HG03520 (cell line): Measurements from ENCODE around the gene CNNM1.
A peak's percentile ranks its signal among the peaks of the same experiment; 100 is the strongest.

Source experiments
- ATAC-seq: cut with Tn5 transposase; IDR thresholded peaks from one replicate; pipeline ENCODE4 v1.9.1; 2021; ENCODE audit warnings: mild to moderate bottlenecking, moderate library complexity; ENCODE audit not compliant: unreplicated experiment

CNNM1 gene

GRCh38 chr10:99370993-99371392, 41.8 kb downstream of the CNNM1 start:
- peak; percentile 79 for ATAC-seq

DNA sequence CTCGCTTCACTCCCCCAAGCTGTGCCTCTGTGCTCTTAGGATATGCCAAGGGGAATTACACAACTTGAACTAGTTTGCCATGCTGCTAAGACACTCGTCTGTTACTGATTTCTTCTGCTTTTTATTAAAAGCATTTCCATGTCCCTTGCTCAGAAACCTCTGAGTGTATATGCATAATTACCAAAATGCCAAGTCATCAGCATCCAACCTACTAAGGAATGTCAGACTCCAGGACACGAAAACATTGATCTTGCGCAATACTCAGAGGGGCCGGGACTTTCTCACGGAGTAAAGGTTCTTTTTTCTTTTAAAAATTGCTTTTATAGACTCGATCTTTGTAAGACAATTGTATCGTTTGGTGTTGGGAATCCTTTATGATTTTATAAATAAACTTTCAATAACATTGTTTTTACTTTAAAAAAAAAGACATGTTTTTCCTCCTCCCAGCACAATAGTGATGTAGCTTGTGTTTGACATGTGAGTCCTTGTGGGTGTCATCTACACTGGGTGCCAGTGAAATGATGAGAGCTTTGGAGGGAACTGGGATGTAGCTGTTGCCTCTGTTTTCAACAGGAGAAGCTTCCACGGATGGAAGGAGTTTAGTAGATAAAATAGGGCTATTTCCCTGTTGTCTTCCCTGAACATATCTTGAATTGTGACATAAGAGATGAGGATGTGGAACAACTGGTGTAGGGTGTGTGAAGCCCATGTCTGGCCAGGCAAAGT, 43.6 kb downstream of the CNNM1 start:
- ATAC-seq = no peak

- no peak for ATAC-seq
Measured at GRCh38 chr10:99374526-99374925, 45.4 kb downstream of the CNNM1 start.

DNA sequence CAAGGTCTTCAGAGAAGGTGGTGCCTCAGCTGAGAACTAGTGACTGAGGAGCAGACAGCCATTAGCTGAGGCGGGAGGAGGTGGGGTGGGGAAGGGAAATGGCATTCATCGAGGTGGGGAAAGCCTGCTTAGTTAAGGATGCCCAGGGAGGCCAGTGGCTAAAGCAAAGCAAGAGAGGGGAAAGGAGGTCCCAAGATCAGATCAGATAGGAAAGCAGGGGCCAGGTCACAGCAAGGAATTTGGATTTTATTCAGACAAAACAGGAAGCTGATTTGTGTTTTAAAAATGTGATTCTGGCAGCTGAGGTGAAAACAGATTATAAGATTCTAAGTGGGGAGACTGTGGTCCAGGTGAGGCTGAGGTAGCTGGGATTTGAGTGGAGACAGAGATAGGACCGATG, 45.8 kb downstream of the CNNM1 start:
- ATAC-seq = no peak

- ATAC-seq = no peak
Measured at GRCh38 chr10:99375426-99375825, 46.3 kb downstream of the CNNM1 start.

DNA sequence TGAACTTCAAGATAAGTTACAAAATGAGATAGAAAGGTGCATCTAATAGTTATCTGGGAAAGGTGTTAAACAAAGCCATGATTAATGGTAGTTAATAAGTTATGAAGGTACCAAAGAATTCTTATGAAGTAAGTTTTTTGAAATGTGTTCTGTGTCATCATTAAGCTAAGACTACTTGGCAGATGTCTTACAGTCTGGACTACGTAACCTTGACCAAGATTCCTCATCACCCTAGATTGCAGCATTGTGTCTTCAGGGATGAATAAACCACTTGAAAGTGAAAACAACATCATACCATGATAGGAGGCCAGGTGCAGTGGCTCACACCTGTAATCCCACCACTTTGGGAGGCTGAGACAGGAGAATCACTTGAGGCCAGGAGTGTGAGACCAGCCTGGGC, 53.0 kb downstream of the CNNM1 start:
- no peak for ATAC-seq

- ATAC-seq = no peak
Measured at GRCh38 chr10:99387071-99387470, 57.9 kb downstream of the CNNM1 start.

GRCh38 chr10:99387541-99387940, 58.4 kb downstream of the CNNM1 start:
- ATAC-seq = no peak

DNA sequence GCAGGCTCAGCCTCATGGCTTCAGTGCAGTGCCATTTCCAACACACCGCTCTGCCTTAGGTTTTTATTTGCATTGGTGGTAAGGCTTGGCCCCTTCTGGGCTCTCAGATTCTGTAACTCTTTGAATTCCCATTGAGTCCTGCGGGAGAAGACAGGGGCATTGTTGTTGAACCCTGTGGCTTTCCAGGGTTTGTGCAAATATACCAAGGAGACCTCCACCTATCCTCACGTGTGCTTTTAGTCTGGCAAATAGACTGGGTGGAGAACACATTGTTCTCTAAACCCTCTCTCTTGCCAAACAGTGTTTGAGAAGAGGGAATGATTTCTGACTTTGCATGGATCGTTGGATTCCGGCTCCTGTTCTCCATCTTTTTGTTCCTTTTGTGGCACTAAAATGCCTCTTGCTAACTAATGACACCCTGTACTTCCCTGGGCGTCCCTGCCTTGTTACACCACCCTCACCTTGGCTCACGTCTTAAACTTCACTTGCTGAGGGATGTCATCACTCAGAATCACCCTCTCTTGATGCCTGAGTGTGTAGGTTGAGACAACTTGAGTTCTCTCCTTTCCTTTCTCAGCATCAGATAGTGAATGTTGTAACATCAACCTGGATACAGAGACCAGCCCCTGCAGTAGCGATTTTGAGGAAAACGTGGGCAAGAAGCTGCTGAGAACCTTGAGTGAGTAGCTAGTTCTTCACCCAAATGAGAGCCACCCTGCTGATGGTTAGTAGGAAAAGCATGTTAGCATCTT, 60.7 kb downstream of the CNNM1 start:
- ATAC-seq = no peak

GRCh38 chr10:99391346-99391745, 62.2 kb downstream of the CNNM1 start:
- ATAC-seq = no peak

- no peak for ATAC-seq
Measured at GRCh38 chr10:99393036-99393435, 63.9 kb downstream of the CNNM1 start.

DNA sequence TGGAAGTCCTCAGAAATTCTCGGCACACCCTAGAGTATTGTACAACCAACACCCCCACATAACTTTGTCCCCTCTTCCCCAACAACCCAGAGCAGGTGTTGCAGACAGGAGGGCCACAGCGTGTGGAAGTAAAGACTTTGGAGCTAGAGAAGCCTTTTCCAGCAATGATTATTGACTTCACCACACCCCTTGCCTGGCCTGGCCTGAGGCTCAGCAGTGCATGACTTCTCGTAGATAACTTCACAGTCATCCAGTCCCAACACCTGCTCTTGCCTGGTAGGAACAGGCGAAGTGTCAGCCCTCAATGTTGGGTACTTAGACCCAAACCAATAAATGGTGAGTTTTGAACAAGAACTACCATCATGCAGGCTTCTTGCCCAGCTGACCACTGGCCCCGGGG, 64.5 kb downstream of the CNNM1 start:
- ATAC-seq = no peak

DNA sequence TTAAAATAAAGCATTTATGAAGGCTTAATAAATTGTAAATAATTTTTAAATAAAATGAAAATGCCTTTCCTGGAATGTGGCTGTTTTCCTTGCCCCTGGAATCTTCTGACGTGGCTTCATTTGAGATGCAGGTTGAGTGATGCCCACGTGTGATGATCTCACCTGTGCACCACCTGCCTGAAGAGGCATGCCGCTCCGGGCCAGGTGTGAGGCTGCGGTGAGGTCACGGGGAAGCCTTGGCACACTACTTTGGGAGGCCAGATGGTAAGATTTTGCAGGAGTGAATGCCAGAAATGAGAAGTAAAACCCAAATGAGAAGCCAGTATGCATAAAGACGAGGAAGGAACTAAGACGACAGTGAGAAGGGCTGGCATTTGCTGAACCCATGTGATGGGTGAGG, 65.1 kb downstream of the CNNM1 start:
- no peak for ATAC-seq

DNA sequence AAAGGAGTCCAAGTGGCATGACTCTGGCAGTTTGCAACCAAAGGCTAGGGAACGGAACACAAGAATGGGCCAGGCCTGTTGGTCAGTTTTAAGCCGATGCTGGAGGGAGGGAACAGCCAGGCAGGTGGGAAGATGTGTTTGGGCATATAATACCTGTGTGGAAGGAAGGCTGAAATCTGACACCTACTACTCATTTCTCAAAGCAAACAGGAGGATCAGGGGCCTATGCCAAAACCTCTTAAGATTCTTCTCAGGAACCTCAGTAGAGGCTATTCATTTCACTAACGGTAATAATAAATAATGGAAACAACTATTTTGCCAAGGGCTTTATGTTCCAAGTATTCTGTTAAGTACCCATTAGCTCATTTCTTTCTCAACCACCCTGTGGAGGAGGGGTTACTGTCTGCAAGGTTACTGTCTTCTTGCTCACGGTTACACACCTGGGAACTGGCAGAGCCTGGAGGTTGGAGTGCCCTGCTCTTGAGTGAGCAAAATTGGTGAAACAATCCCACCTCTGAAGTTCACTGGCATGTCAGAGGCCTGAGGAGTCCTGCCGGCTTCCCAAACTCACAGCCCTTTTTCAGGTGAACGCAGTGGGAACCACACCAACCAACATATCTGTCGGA, 65.7 kb downstream of the CNNM1 start:
- no peak for ATAC-seq

- no peak for ATAC-seq
Measured at GRCh38 chr10:99395750-99396445, 66.7 kb downstream of the CNNM1 start.

- no peak for ATAC-seq
Measured at GRCh38 chr10:99396471-99396870, 67.3 kb downstream of the CNNM1 start.

- ATAC-seq = no peak
Measured at GRCh38 chr10:99399664-99400063, 70.5 kb downstream of the CNNM1 start.

GRCh38 chr10:99403674-99404073, 74.5 kb downstream of the CNNM1 start:
- ATAC-seq = no peak

- ATAC-seq = no peak
Measured at GRCh38 chr10:99406149-99406548, 77.0 kb downstream of the CNNM1 start.

DNA sequence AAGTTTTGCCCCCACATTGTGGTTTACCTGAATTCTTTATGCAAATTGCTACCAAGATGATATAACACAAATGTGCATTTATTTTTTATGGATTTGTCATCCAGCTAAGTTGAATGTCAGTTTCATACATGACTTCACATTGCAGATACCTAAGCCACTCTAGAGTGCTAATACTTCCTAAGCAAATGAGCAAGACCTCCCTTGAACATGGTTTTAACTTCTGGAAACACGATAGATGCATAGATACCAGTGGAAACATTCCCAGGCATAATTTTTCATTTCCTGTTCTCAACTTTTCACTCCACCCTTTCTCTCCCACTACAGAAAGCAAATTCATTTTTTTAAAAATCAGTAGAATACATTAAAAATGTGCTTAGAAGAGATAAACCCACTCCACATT, 81.0 kb downstream of the CNNM1 start:
- no peak for ATAC-seq

- no peak for ATAC-seq
Measured at GRCh38 chr10:99410876-99411275, 81.7 kb downstream of the CNNM1 start.
